KBM-7 (cell line): ENCODE results near the gene SPIN2A.
"Not testable (repeated sequence)": the region's sequence is repeated elsewhere in the genome, so short reads cannot be mapped to it uniquely, and the experiment has no call there.

Source experiments
- DNase-seq: peaks from one replicate; pipeline ENCODE4 v3.0.0-alpha.2; 2015
- in situ Hi-C: fragments of 300-500 bp; cut with MboI; formaldehyde crosslinking; loops from 2 replicates; pipeline ENCODE4 v1.14.3; 2020; ENCODE audit warnings: low sequenced_read_pairs, low pct_unique_long_range_greater_than_20kb, mixed read lengths

The SPIN2A gene

DNA sequence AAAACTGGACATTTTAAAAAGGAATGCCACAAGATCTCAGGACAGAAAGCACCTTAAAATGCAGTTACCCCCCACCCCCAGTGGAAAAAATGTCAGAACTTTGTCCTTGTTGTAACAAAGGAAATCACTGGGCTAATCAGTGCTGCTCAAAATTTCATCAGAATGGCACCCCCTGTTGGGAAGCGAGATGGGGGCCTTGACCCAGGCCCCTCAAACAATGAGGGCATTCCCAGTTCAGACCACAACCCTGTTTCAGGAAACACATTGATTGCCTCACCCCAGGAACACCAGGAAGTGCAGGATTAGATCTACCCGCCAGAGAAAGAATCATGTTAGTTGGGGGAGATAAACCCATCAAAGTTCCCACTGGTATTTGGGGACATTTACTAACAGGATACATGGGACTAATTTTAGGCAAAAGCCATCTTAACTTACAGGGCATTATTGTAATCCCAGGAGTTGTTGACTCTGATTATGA is 32.2 kb downstream of the SPIN2A start:
- no peak for DNase-seq

DNA sequence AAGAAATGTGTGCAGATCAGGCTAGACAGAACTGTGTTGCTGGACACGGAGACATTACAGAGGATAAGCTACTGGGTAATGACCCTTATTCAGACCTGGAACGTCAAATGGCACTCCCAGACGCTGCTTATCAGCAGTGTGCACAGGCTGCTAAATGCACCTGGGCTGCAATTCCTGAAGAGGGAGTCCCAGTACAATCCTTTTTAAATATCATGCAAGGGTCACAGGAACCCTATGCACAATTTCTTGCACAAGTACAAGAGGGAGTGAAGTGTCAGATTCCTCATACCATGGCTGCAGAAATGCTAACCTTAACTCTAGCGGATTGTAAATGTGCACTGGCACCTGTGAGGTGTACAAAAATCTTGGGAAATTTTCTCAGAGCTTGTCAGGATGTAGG is 32.8 kb downstream of the SPIN2A start:
- peak; percentile 7 for DNase-seq
- in situ Hi-C loops = loop anchor here (25.0 kb wide), 2 partner anchors 108 to 483 kb away; partner anchors contain the start of gene ZXDB

More for the DNA sequence above, 32.2 kb downstream of the SPIN2A start:
- in situ Hi-C loops = loop anchor here (25.0 kb wide), 2 partner anchors 107 to 482 kb away; partner anchors contain the start of gene ZXDB

DNA sequence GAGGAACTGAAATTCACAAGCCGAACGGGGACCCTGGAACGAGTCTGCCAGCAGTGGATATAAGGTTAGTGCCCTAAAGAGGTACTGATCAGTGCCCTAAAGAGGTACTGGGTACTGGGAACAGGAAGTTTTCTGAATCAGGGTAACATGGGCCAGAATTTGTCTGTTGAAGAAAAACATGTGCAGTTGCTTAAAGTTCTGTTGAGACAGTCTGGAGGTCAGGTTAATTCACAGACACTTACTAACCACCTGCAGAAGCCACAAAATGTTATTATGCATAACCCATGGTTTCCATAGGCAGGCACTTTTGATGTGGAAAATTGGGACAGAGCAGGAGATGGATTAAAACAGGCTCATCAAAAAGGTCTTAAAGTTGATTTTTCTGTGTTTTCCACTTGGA is 33.7 kb downstream of the SPIN2A start:
- no peak for DNase-seq
- in situ Hi-C loops = loop anchor here (25.0 kb wide), 2 partner anchors 109 to 484 kb away; partner anchors contain the start of gene ZXDB

DNA sequence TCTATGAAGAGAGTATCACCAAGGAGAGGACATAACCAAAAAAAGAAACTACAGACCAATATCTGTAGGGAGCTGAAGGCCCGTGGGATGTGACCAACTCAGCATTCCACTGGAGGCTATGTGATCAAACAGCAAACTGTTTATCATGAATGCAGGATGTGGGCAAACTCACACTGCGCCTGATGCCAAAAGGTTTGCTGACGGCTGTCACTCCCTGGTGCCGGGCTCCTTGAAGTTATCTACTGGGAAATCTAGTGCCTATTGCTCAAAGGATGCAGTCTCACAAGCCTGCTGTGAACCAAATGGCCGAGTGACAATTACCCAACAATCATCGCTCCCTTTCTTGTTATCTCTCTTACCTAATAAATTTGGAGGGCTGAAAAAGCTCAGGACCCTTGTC is 34.3 kb downstream of the SPIN2A start:
- not testable (repeated sequence) for DNase-seq
- in situ Hi-C loops = loop anchor here (25.0 kb wide), 2 partner anchors 109 to 484 kb away; partner anchors contain the start of gene ZXDB
